NCI-H82 (cell line): ENCODE data around the gene ERICH3.
"Not testable (repeated sequence)": the region's sequence is repeated elsewhere in the genome, so short reads cannot be mapped to it uniquely, and the experiment has no call there.

Source experiments
- DNase-seq: peaks from one replicate; lab custom pipeline; 2025; lab: John Stamatoyannopoulos, UW

Gene ERICH3

DNA sequence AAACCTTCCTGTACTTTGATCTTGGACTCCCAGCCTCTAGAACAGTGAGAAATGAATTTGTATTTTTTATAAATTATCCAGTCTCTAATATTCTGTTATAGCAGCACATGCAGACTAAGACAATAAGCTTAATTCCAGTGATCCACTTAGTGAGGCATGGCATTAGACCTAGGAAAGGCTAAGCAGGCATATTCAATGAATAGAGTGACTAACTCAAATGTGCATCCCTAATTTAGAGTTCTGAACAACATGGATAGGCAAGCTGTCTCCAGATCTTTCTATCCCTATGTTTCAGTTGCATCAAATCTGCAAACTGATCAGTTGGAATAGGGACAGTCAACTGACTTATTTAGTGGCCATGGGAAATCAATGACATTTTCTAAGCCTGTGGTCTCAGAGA, 4.3 kb upstream of the ERICH3 start:
- peak; percentile 68 for DNase-seq

GRCh38 chr1:74674278-74675048, 871 bp upstream of the ERICH3 start:
- DNase-seq: no peak

- not testable (repeated sequence) for DNase-seq
These were observed 2.7 kb downstream of the ERICH3 start for GRCh38 chr1:74670866-74671265.

GRCh38 chr1:74654708-74655107, 18.9 kb downstream of the ERICH3 start:
- DNase-seq: no peak

- DNase-seq: no peak
These were observed 20.9 kb downstream of the ERICH3 start for GRCh38 chr1:74652711-74653139.

- no peak for DNase-seq
These were observed 23.0 kb downstream of the ERICH3 start for GRCh38 chr1:74650561-74650960.

DNA sequence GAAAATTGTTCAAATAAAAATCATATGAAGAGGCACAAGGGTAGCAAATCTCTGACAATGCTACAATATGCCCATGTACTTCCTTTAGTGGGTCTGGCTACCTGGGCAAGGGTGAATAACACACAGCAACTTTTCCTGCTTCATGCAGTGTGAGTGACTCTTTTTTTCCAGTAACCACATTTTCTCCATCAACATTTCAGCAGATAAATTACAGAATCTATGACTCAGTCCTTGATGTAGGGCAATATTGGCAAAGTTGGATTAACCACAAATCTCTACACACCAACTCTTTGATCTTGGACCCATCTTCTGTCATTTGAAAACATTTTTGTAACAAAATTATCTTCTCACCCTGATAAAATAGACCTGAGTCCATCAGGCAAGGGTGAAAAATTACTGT, 31.7 kb downstream of the ERICH3 start:
- DNase-seq: no peak

- no peak for DNase-seq
These were observed 32.4 kb downstream of the ERICH3 start for GRCh38 chr1:74641161-74641560.

- peak; percentile 27 for DNase-seq
These were observed 36.3 kb downstream of the ERICH3 start for GRCh38 chr1:74637296-74637695.

DNA sequence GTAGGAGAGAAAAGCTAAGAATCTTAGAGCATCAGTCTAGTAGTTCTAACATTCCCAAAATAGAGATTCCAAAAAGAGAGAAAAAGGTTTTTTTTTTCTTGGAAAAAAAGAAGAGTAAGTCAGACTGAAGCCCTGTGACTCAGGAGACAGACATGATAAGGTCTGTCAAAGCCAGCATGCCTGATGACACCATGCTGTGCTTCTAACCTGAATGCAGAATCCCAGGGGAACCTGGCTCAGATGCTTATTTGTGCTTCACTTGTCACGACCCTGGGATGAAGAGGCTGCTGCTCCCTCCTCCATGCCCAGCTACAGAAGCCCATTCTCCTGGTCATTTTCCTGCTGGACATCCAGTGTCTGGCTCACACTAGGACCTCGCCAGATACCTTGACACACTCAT, 44.3 kb downstream of the ERICH3 start:
- peak; percentile 24 for DNase-seq

- no peak for DNase-seq
These were observed 49.9 kb downstream of the ERICH3 start for GRCh38 chr1:74623716-74624115.

- peak; percentile 5 for DNase-seq
These were observed 53.4 kb downstream of the ERICH3 start for GRCh38 chr1:74620242-74620641.

DNA sequence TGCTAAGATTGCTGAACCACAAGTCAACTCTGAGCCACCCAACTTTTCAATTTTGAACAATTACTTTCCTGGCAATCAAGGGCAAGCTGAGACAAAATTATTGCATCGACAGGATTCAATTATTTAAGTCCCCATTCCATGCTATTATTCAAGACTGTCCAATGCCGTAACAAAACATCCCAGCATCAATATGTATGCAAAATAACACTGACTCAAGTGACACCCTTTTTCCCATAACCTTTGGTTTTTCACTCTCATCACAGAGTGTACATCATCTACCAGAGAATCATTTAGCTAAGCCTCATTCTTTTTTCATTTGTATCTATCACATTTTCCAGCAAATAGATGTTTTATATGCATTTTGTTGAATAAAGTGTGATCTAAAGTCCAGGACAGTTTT, 54.6 kb downstream of the ERICH3 start:
- no peak for DNase-seq

DNA sequence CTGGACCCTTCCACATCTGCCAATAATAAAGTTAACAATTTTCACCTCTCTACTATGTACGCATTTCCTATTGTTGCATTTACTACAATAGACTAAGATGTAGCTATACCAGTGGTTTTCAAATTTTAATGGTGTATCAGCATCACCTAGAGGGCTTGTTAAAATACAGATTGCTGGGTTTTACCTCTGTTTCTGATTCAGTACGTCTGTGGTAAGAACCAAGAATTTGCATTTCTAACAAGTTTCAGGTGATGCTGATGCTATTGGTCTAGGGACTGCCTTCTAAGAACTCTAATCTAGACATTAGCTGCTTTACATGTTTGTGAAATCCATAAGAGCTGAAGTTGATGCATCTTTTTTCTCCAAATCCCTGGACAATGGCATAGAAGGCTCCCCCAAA, 59.7 kb downstream of the ERICH3 start:
- no peak for DNase-seq

- no peak for DNase-seq
These were observed 61.7 kb downstream of the ERICH3 start for GRCh38 chr1:74611887-74612286.

GRCh38 chr1:74610961-74611360, 62.6 kb downstream of the ERICH3 start:
- DNase-seq: no peak

GRCh38 chr1:74609810-74610371, 63.7 kb downstream of the ERICH3 start:
- no peak for DNase-seq

- peak; percentile 9 for DNase-seq
These were observed 76.9 kb downstream of the ERICH3 start for GRCh38 chr1:74596717-74597116.

DNA sequence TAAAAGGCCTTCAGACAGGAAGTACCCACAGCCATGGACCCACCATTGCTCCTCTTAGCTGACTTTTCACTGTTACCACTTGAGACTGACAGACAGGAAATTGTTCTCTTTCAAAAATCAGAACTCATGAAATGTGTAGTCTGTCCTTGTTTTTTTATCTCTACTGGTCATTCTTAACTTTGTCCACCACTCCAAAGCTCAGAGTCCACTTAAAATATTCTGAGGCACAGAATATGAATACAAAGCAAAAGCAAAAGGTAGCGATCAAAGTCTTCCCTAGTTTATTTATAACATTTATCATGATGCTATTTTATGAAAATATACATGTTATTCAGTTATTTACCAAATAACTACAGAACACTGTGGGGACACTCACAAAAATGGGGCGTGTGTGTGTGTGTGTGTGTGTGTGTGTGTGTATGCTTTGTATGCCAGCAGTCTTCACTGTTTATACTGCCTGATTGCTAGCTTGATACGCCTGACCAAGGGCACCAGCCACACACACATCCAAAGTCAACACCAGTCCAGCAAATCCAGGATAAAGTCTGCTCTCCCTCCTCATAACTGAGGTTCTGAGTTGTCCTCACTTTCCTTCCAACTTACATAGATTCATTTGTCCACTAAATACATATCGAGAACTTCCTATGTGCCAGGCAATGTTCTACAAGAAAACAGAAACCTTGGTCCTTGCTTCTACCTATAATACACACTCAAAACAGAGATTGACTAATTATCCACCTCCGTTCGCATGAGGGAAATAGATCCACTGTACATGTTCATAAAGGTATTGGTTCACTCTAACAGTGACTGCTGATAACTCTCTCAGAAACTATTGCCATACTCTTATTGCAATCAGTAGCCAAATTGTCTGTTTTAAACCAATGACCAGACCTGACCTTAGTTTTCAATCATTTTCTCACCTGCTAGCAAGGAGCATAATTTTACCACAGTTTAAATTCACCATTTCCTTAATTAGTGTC, 79.4 kb downstream of the ERICH3 start:
- DNase-seq: no peak

GRCh38 chr1:74592580-74593355, 80.8 kb downstream of the ERICH3 start:
- DNase-seq: no peak

DNA sequence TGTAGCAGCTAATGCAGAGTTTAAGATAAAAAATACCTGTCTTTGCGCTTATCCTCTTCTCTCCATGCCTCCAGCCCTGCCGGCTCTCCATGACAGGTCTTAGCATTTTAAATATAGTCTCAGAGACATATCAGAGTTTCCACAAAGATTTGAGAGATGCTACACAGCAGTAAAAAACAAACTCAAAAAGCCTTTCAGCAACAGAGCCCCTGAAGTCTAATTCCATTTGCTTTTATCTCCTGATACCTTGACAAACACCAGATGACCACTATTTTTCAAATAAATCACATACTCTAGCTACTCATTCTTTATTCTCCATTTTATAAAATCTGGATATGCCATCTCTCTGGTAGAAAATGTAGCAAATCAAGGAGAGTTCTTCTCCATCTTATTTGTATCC, 81.6 kb downstream of the ERICH3 start:
- no peak for DNase-seq

GRCh38 chr1:74590288-74590687, 83.3 kb downstream of the ERICH3 start:
- no peak for DNase-seq
